ENCODE measurements around the gene NTN1. TPM values are rescaled to one million over a fixed set of nuclear protein-coding genes. Genes with fewer than 3 reads are reported as not detected.

The NTN1 gene
- total RNA-seq, 2 experiments from 2014 or later = not detected

GRCh38 chr17:8991514-8992285 is 29.6 kb upstream of the NTN1 start:
- CTCF ChIA-PET (ENCODE audit: unreplicated experiment) = no interaction called here
- intact Hi-C loops (cut with micrococcal nuclease; ENCODE audit: unreplicated experiment) = loop anchor here (10.0 kb wide), 3 partner anchors 237 to 563 kb away; partner anchors contain the start of gene SPDYE4
- POLR2A ChIA-PET = no interaction called here

GRCh38 chr17:8994319-8994718 is 27.0 kb upstream of the NTN1 start:
- Histone ChIP-seq H3K27ac (ENCODE audit: low read depth, low read length, poor library complexity, severe bottlenecking) (no peak overlapping the region), H3K4me2 (ENCODE audit: low read length) (no peak overlapping the region), H3K4me1 (ENCODE audit: insufficient read depth, low read length, poor library complexity, severe bottlenecking) (no peaks in the 10 kb centered on the region), H3K9me2 (ENCODE audit: insufficient read depth, low read length) (no peaks in the 10 kb centered on the region), H3K9me3 (ENCODE audit: low read length) (no peaks in the 10 kb centered on the region), H3K36me3 (ENCODE audit: insufficient read depth, low read length) (no peaks in the 10 kb centered on the region), H3K4me3 (ENCODE audit: low read depth, low read length, poor library complexity, severe bottlenecking) (no peak overlapping the region), H3K79me2 (ENCODE audit: insufficient read depth, low read depth, low read length) (no peaks in the 10 kb centered on the region), H4K20me1 (ENCODE audit: insufficient read depth, low read length) (no peaks in the 10 kb centered on the region), H2AFZ (ENCODE audit: low read length) (no peak overlapping the region)
- intact Hi-C loops (cut with micrococcal nuclease; ENCODE audit: unreplicated experiment) = loop anchor here (10.0 kb wide), 3 partner anchors 240 to 560 kb away; partner anchors contain the start of gene SPDYE4
- POLR2A ChIA-PET = no interaction called here
- no TSS peak for BruUV-seq (replicated peaks)
- CTCF ChIA-PET (ENCODE audit: unreplicated experiment) = interaction anchor here (0.6 kb wide), 1 partner anchor 72 kb away, joined by 3 read pairs; no protein-coding TSS in a partner anchor
- peak; percentile 45 for DNase-seq (ENCODE audit: low spot score)
- TF ChIP-seq CTCF (conservative IDR thresholded peaks at IDR 0.05; ENCODE audit: low read length) (peak; percentile 76), EZH2phosphoT487 (IDR thresholded peaks at IDR 0.05; ENCODE audit: borderline replicate concordance, low read depth, low read length) (no peak)

More at GRCh38 chr17:8991514-8992285, 29.6 kb upstream of the NTN1 start:
- no peak overlapping the region for H3K4me2 ChIP-seq (ENCODE audit: low read length)
- H3K4me3 ChIP-seq (ENCODE audit: low read depth, low read length, poor library complexity, severe bottlenecking) = no peak overlapping the region
- BruUV-seq (replicated peaks) = no TSS peak
- no peak overlapping the region for H2AFZ ChIP-seq (ENCODE audit: low read length)
- TF ChIP-seq EZH2phosphoT487 (IDR thresholded peaks at IDR 0.05; ENCODE audit: borderline replicate concordance, low read depth, low read length) (no peak), CTCF (conservative IDR thresholded peaks at IDR 0.05; ENCODE audit: low read length) (peak; percentile 85)
- peak; percentile 63 for DNase-seq (ENCODE audit: low spot score)
- H3K4me1 ChIP-seq (ENCODE audit: insufficient read depth, low read length, poor library complexity, severe bottlenecking) = no peaks in the 10 kb centered on the region
- H4K20me1 ChIP-seq (ENCODE audit: insufficient read depth, low read length) = no peaks in the 10 kb centered on the region
- H3K36me3 ChIP-seq (ENCODE audit: insufficient read depth, low read length) = no peaks in the 10 kb centered on the region
- H3K9me2 ChIP-seq (ENCODE audit: insufficient read depth, low read length) = no peaks in the 10 kb centered on the region
- H3K9me3 ChIP-seq (ENCODE audit: low read length) = no peaks in the 10 kb centered on the region
- no peak overlapping the region for H3K27ac ChIP-seq (ENCODE audit: low read depth, low read length, poor library complexity, severe bottlenecking)
- no peaks in the 10 kb centered on the region for H3K79me2 ChIP-seq (ENCODE audit: insufficient read depth, low read depth, low read length)

- no peak overlapping the region for H3K27ac ChIP-seq (ENCODE audit: low read depth, low read length, poor library complexity, severe bottlenecking)
- no peak overlapping the region for H3K4me3 ChIP-seq (ENCODE audit: low read depth, low read length, poor library complexity, severe bottlenecking)
- no peak overlapping the region for H2AFZ ChIP-seq (ENCODE audit: low read length)
- no peaks in the 10 kb centered on the region for H3K36me3 ChIP-seq (ENCODE audit: insufficient read depth, low read length)
- H3K4me1 ChIP-seq (ENCODE audit: insufficient read depth, low read length, poor library complexity, severe bottlenecking) = no peaks in the 10 kb centered on the region
- CTCF ChIA-PET (ENCODE audit: unreplicated experiment) = no interaction called here
- H3K9me3 ChIP-seq (ENCODE audit: low read length) = no peaks in the 10 kb centered on the region
- H3K9me2 ChIP-seq (ENCODE audit: insufficient read depth, low read length) = no peaks in the 10 kb centered on the region
- DNase-seq (ENCODE audit: low spot score) = no peak
- no TSS peak for BruUV-seq (replicated peaks)
- H3K79me2 ChIP-seq (ENCODE audit: insufficient read depth, low read depth, low read length) = no peaks in the 10 kb centered on the region
- POLR2A ChIA-PET = interaction anchor here (0.8 kb wide), 1 partner anchor 41 kb away, joined by 9 read pairs; no protein-coding TSS in a partner anchor
- no peak overlapping the region for H3K4me2 ChIP-seq (ENCODE audit: low read length)
- intact Hi-C loops (cut with micrococcal nuclease; ENCODE audit: unreplicated experiment) = loop anchor here (5.0 to 10.0 kb wide), 4 partner anchors 98 to 559 kb away; partner anchors contain the start of gene SPDYE4
- TF ChIP-seq EZH2phosphoT487 (IDR thresholded peaks at IDR 0.05; ENCODE audit: borderline replicate concordance, low read depth, low read length) (no peak), CTCF (conservative IDR thresholded peaks at IDR 0.05; ENCODE audit: low read length) (no peak)
- no peaks in the 10 kb centered on the region for H4K20me1 ChIP-seq (ENCODE audit: insufficient read depth, low read length)
Measured at GRCh38 chr17:8995711-8996110, 25.6 kb upstream of the NTN1 start.

All from OCI-LY7 (cell line).